Liver (tissue), 9 donors: Measurements from ENCODE around the gene FLRT2. TPM values are rescaled to one million over a fixed set of nuclear protein-coding genes. Genes with fewer than 3 reads are reported as not detected.

Experiments used
- DNase-seq: peaks from one replicate; pipeline ENCODE4 v3.0.0-alpha.2; 2017; ENCODE audit warnings: low spot score
- H3K27ac ChIP-seq, 2 donors: one replicate each; pipeline ENCODE4 v1.7.0; 2013; ENCODE audit warnings: inconsistent platforms in 2 of 2, low read length in 2 of 2, control low read depth in 1 of 2, low read depth in 1 of 2, mild to moderate bottlenecking in 1 of 2
- H3K27me3 ChIP-seq, 4 donors: one replicate each; pipeline versions ENCODE4 v1.6.1 to v1.7.0; 2013; ENCODE audit warnings: low read length in 3 of 4, inconsistent platforms in 1 of 4, mild to moderate bottlenecking in 1 of 4, moderate library complexity in 1 of 4; ENCODE audit not compliant: control insufficient read depth in 4 of 4, insufficient read depth in 4 of 4
- H3K36me3 ChIP-seq, 4 donors: one replicate each; pipeline versions ENCODE4 v1.6.1 to v1.7.0; 2013; ENCODE audit warnings: low read length in 3 of 4, mild to moderate bottlenecking in 3 of 4, low read depth in 1 of 4, moderate library complexity in 1 of 4; ENCODE audit not compliant: control insufficient read depth in 4 of 4, insufficient read depth in 3 of 4
- H3K4me1 ChIP-seq, 4 donors: one replicate each; pipeline versions ENCODE4 v1.6.1 to v1.7.0; 2013; ENCODE audit warnings: low read length in 3 of 4, mild to moderate bottlenecking in 3 of 4, moderate library complexity in 1 of 4; ENCODE audit not compliant: control insufficient read depth in 4 of 4, insufficient read depth in 4 of 4
- H3K4me3 ChIP-seq, 3 donors: one replicate each; pipeline versions ENCODE4 v1.6.1 to v1.7.0; 2013; ENCODE audit warnings: low read length in 3 of 3, control low read depth in 1 of 3, low read depth in 1 of 3, mild to moderate bottlenecking in 1 of 3
- H3K9ac ChIP-seq, 2 donors: one replicate each; pipeline ENCODE4 v1.7.0; 2013; ENCODE audit warnings: low read length in 2 of 2, mild to moderate bottlenecking in 2 of 2, moderate library complexity in 2 of 2, control low read depth in 1 of 2, low read depth in 1 of 2
- H3K9me3 ChIP-seq, 4 donors: one replicate each; pipeline versions ENCODE4 v1.6.1 to v1.7.0; 2013; ENCODE audit warnings: low read length in 3 of 4; ENCODE audit not compliant: control insufficient read depth in 4 of 4
- EGR1 ChIP-seq, 2 donors: IDR thresholded peaks; 2 replicates each; pipeline ENCODE4 v1.6.1; 2016 to 2018; ENCODE audit warnings: antibody characterized with exemption in 2 of 2, low read depth in 2 of 2
- FOXA1 ChIP-seq: IDR thresholded peaks from 2 replicates; pipeline ENCODE4 v1.6.1; 2016; ENCODE audit warnings: antibody characterized with exemption
- FOXA2 ChIP-seq: IDR thresholded peaks from 2 replicates; pipeline ENCODE4 v1.6.1; 2016; ENCODE audit warnings: antibody characterized with exemption
- GABPA ChIP-seq, 2 donors: IDR thresholded peaks in 1 of 2; conservative IDR thresholded peaks in 1 of 2; 2 replicates each; pipeline ENCODE4 v1.6.1; 2016; ENCODE audit warnings: antibody characterized with exemption in 2 of 2, mild to moderate bottlenecking in 1 of 2, moderate library complexity in 1 of 2
- HNF4A ChIP-seq, 2 donors: conservative IDR thresholded peaks; 2 replicates each; pipeline ENCODE4 v1.6.1; 2016; ENCODE audit warnings: antibody characterized with exemption in 2 of 2, mild to moderate bottlenecking in 2 of 2
- HNF4G ChIP-seq: IDR thresholded peaks from 2 replicates; pipeline ENCODE4 v1.6.1; 2016; ENCODE audit warnings: antibody characterized with exemption
- JUND ChIP-seq, 2 donors: IDR thresholded peaks; 2 replicates each; pipeline ENCODE4 v1.6.1; 2016; ENCODE audit warnings: antibody characterized with exemption in 2 of 2
- NR2F2 ChIP-seq: IDR thresholded peaks from 2 replicates; pipeline ENCODE4 v1.6.1; 2016; ENCODE audit warnings: antibody characterized with exemption
- RXRA ChIP-seq, 2 donors: IDR thresholded peaks; 2 replicates each; pipeline ENCODE4 v1.6.1; 2017 to 2018; ENCODE audit warnings: antibody characterized with exemption in 2 of 2, mild to moderate bottlenecking in 1 of 2
- SP1 ChIP-seq: IDR thresholded peaks from 2 replicates; pipeline ENCODE4 v1.6.1; 2018; ENCODE audit warnings: antibody characterized with exemption, mild to moderate bottlenecking
- TAF1 ChIP-seq: conservative IDR thresholded peaks from 2 replicates; pipeline ENCODE4 v1.6.1; 2016; ENCODE audit warnings: antibody characterized with exemption, mild to moderate bottlenecking
- YY1 ChIP-seq: IDR thresholded peaks from 2 replicates; pipeline ENCODE4 v1.6.1; 2016; ENCODE audit warnings: antibody characterized with exemption, mild to moderate bottlenecking
- WGBS: extraction: QIAGEN DNeasy Blood & Tissue Kit; methylation state at CpG from one replicate; pipeline ENCODE4 v1.1.7; 2013; 5-methylcytosine and 5-hydroxymethylcytosine counted together
- polyA plus RNA-seq, 2 donors: library from polyadenylated mRNA; stranded (reverse) in 1 of 2; unstranded in 1 of 2; fragments of 200-250 nt in 1 of 2; fragments of >200 nt in 1 of 2; fragmentation: Nextera tagmentation in 1 of 2; extraction: Ambion mirVana in 1 of 2; gene quantifications; one replicate each; pipeline versions ENCODE4 v1.2.1 to v1.2.3, GENCODE V29; 2013 to 2015
- total RNA-seq, 2 donors: library from RNA; depleted of rRNA; stranded (reverse); fragments of >200 nt; gene quantifications; one replicate each; pipeline ENCODE4 v1.2.3, GENCODE V29; 2014
- TF ChIP-seq, protein P1 (sequence below): IDR thresholded peaks from 2 replicates; pipeline ENCODE4 v1.6.1; 2016; ENCODE audit warnings: antibody characterized with exemption
- TF ChIP-seq, protein P2 (sequence below): fragments of 150-350 bp; IDR thresholded peaks from 2 replicates; pipeline ENCODE4 v1.5.1; 2017; ENCODE audit warnings: improper control_type of control experiment, low read depth, low read length; ENCODE audit not compliant: missing input control
- TF ChIP-seq, protein P3 (sequence below): IDR thresholded peaks from 2 replicates; pipeline ENCODE4 v1.6.1; 2016; ENCODE audit warnings: antibody characterized with exemption
- donor health status: healthy.
- donor health status: healthy.
- donor health status: healthy.
- donor health status: healthy.
- donor health status: healthy.

FLRT2 gene
- total and polyA plus RNA-seq, 4 donors, result 0.90 to 8.2 (median 1.8) TPM

GRCh38 chr14:85514487-85514886 lies 15.5 kb upstream of the FLRT2 start:
- 76% methylated on average over 2 of the region's 2 CpGs for WGBS
- H3K27me3 ChIP-seq, result no peaks in the 10 kb centered on the region

DNA sequence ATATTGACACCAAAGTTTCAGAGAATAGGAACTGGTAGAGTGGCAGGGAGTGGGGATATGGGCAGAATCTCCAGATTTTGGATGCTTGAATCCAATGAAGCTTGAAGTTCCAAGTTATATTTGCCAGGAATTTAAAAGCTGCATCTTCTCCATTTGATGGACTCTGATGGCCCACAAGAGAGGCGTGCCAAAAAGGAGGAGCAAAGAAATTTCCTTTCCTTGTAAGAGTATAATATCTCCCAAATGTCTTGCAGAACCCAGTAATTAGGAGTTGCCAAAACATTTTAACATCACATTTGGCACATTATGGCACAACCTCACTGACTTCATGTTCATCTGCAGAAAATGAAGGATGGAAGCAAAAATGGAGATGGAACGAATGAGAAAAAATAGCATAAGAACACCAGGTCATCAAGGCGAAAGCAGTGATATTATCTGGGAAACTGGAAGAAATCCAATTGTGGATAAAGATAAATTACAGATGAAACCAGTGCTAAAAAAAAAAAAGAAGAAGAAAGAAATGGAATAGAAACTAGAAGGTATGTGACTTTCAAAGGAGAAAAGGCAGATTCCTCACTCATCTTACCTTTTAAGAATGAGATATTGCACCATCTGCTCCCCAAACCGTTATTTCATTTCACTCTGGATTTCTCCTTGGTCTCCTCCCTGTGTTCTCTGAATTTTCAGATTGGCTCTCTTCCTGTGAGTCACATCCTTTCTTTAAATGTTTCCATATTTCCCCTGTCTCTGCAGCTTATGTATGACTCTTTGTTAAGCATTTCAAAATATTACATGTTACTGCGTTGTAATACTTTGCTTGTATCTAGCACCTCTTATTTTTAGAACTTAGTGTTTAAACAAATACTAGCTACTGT lies 13.5 kb upstream of the FLRT2 start:
- Histone ChIP-seq H3K27me3 (no peaks in the 10 kb centered on the region), H3K9me3 (no peaks in the 10 kb centered on the region), H3K9ac (no peak overlapping the region), H3K36me3 (no peaks in the 10 kb centered on the region), H3K27ac (no peak overlapping the region), H3K4me1 (no peaks in the 10 kb centered on the region), H3K4me3 (no peak overlapping the region)
- no peak for DNase-seq
- WGBS, result 77% methylated on average over 5 of the region's 5 CpGs
- TF ChIP-seq RXRA (IDR thresholded peaks at IDR 0.05), result no peak
- no peak for TF ChIP-seq JUND (IDR thresholded peaks at IDR 0.05)
- no peak for TF ChIP-seq HNF4A (conservative IDR thresholded peaks at IDR 0.05)

More at GRCh38 chr14:85514487-85514886, 15.5 kb upstream of the FLRT2 start:
- no peaks in the 10 kb centered on the region for H3K9me3 ChIP-seq
- TF ChIP-seq HNF4G, result no peak
- no peak for TF ChIP-seq GABPA (IDR thresholded peaks at IDR 0.05 in 1 of 2, conservative IDR thresholded peaks at IDR 0.05 in 1 of 2)
- no peak for TF ChIP-seq SP1
- no peak for TF ChIP-seq YY1
- TF ChIP-seq, protein P1, sequence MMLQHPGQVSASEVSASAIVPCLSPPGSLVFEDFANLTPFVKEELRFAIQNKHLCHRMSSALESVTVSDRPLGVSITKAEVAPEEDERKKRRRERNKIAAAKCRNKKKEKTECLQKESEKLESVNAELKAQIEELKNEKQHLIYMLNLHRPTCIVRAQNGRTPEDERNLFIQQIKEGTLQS, result no peak
- TF ChIP-seq, protein P2, sequence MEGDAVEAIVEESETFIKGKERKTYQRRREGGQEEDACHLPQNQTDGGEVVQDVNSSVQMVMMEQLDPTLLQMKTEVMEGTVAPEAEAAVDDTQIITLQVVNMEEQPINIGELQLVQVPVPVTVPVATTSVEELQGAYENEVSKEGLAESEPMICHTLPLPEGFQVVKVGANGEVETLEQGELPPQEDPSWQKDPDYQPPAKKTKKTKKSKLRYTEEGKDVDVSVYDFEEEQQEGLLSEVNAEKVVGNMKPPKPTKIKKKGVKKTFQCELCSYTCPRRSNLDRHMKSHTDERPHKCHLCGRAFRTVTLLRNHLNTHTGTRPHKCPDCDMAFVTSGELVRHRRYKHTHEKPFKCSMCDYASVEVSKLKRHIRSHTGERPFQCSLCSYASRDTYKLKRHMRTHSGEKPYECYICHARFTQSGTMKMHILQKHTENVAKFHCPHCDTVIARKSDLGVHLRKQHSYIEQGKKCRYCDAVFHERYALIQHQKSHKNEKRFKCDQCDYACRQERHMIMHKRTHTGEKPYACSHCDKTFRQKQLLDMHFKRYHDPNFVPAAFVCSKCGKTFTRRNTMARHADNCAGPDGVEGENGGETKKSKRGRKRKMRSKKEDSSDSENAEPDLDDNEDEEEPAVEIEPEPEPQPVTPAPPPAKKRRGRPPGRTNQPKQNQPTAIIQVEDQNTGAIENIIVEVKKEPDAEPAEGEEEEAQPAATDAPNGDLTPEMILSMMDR, result no peak
- no peak for TF ChIP-seq EGR1 (IDR thresholded peaks at IDR 0.05; ENCODE audit: low read depth in 2 of 2)
- TF ChIP-seq, protein P3, sequence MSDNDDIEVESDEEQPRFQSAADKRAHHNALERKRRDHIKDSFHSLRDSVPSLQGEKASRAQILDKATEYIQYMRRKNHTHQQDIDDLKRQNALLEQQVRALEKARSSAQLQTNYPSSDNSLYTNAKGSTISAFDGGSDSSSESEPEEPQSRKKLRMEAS, result no peak
- no peak for TF ChIP-seq NR2F2
- TF ChIP-seq TAF1, result no peak
- TF ChIP-seq RXRA (IDR thresholded peaks at IDR 0.05), result no peak
- TF ChIP-seq FOXA1, result no peak
- TF ChIP-seq FOXA2, result no peak
- H3K36me3 ChIP-seq, result no peaks in the 10 kb centered on the region
- H3K4me1 ChIP-seq, result no peaks in the 10 kb centered on the region
- no peak overlapping the region for H3K4me3 ChIP-seq
- no peak for DNase-seq
- H3K9ac ChIP-seq, result no peak overlapping the region
- H3K27ac ChIP-seq, result no peak overlapping the region

DNA sequence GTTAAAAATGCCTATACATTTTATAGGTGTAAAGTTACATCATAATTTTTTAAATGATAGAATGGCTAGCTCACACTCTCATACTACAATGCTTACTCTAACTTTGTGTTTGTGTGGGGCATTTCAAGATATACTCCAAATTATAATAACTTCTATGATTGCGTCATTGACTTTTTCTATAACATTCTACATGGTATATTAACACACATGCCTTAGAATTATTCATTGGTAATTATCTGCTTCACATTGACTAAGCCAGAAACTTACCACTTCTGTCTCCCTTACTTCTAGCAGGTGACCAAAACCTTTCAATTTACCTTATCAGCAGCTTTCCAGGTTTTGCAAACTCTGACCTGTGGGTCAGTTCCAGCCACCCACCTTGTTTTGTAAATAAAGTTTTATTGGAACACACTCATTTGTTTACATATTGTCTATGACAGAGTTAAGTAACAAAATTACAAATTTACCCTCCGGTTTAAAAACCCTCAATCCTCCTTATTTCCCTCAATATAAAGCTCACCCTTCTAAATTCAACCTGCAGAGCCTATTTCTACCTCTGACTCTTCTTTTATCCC lies 12.7 kb upstream of the FLRT2 start:
- Histone ChIP-seq H3K9ac (no peak overlapping the region), H3K27me3 (no peaks in the 10 kb centered on the region), H3K9me3 (no peaks in the 10 kb centered on the region), H3K36me3 (no peaks in the 10 kb centered on the region), H3K4me1 (no peaks in the 10 kb centered on the region), H3K4me3 (no peak overlapping the region), H3K27ac (no peak overlapping the region)
- DNase-seq, result no peak
- WGBS, result 64% methylated on average over 2 of the region's 2 CpGs
- TF ChIP-seq SP1 (no peak), JUND (IDR thresholded peaks at IDR 0.05) (no peak), HNF4A (conservative IDR thresholded peaks at IDR 0.05) (peak in 1 of 2 donors; percentile 25), HNF4G (no peak)
- TF ChIP-seq, protein P2, result no peak
- TF ChIP-seq, protein P1, result no peak
